PC-3 (cell line): Measurements from ENCODE around the gene YIF1A.

Source experiments
- EZH2 ChIP-seq: fragments of 300-600 bp; sonication (generic); IDR thresholded peaks from one replicate; pipeline ENCODE4 v1.6.1; 2017; ENCODE audit warnings: antibody characterized with exemption, mild to moderate bottlenecking, low read length; ENCODE audit not compliant: unreplicated experiment
- EZH2phosphoT487 ChIP-seq: fragments of 300-600 bp; sonication (generic); IDR thresholded peaks from 2 replicates; pipeline ENCODE4 v1.6.1; 2018; ENCODE audit warnings: mild to moderate bottlenecking, antibody characterized with exemption, low read length, borderline replicate concordance
- TF ChIP-seq, protein P1 (sequence below): fragments of 300-600 bp; sonication (generic); conservative IDR thresholded peaks from 2 replicates; pipeline ENCODE4 v1.5.1; 2017; ENCODE audit warnings: antibody characterized with exemption, low read depth, mild to moderate bottlenecking, low read length

DNA sequence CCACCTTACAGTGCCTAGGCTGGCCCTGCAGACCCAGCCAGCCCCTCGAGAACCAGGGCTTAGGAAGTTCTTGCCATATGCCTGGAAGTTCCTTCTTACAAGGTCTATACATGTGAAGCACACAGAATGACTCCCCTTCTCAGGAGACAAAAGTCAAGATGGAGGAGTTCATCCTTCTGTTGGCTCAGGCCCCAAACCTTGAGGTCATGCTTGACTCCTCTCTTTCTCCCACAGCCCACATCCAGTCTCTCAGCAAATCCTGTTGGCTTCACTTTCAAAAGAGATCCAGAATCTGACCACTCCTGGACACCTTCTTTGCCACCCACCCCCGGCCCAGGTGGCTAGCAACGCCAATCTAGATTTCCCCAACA lies 29.6 kb upstream of the YIF1A start:
- TF ChIP-seq, protein P1, sequence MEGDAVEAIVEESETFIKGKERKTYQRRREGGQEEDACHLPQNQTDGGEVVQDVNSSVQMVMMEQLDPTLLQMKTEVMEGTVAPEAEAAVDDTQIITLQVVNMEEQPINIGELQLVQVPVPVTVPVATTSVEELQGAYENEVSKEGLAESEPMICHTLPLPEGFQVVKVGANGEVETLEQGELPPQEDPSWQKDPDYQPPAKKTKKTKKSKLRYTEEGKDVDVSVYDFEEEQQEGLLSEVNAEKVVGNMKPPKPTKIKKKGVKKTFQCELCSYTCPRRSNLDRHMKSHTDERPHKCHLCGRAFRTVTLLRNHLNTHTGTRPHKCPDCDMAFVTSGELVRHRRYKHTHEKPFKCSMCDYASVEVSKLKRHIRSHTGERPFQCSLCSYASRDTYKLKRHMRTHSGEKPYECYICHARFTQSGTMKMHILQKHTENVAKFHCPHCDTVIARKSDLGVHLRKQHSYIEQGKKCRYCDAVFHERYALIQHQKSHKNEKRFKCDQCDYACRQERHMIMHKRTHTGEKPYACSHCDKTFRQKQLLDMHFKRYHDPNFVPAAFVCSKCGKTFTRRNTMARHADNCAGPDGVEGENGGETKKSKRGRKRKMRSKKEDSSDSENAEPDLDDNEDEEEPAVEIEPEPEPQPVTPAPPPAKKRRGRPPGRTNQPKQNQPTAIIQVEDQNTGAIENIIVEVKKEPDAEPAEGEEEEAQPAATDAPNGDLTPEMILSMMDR = no peak
- TF ChIP-seq EZH2phosphoT487 = no peak
- no peak for TF ChIP-seq EZH2
